Progenitor cell of endocrine pancreas (in vitro differentiated cells): ENCODE results near the gene NPL. TPM values are rescaled to one million over a fixed set of nuclear protein-coding genes. Genes with fewer than 3 reads are reported as not detected.

Experiments
- DNase-seq: peaks from one replicate; pipeline ENCODE4 v3.0.0; 2021; ENCODE audit warnings: low spot score; ENCODE audit not compliant: unreplicated experiment
- H3K27ac Mint-ChIP-seq: 2 replicates; pipeline ENCODE4 v1.8.0; 2021; ENCODE audit warnings: mild to moderate bottlenecking, moderate library complexity, mixed read lengths
- H3K27me3 Mint-ChIP-seq: 2 replicates; pipeline ENCODE4 v1.8.0; 2021; ENCODE audit warnings: mixed read lengths
- H3K36me3 Mint-ChIP-seq: 2 replicates; pipeline ENCODE4 v1.8.0; 2022; ENCODE audit warnings: mixed read lengths; ENCODE audit not compliant: insufficient read depth
- H3K4me1 Mint-ChIP-seq: 2 replicates; pipeline ENCODE4 v1.8.0; 2021; ENCODE audit warnings: low read depth, mixed read lengths
- H3K4me3 Mint-ChIP-seq: 2 replicates; pipeline ENCODE4 v1.8.0; 2021; ENCODE audit warnings: low read depth, mild to moderate bottlenecking, moderate library complexity, mixed read lengths
- H3K9me3 Mint-ChIP-seq: 2 replicates; pipeline ENCODE4 v1.8.0; 2021; ENCODE audit warnings: low read depth, mixed read lengths
- CTCF ChIP-seq: fragments of 200-600 bp; sonication (generic); IDR thresholded peaks from one replicate; pipeline ENCODE4 v1.5.0; 2021; ENCODE audit warnings: antibody characterized with exemption, mild to moderate bottlenecking; ENCODE audit not compliant: unreplicated experiment
- total RNA-seq: library from RNA; stranded (reverse); gene quantifications from 2 replicates; pipeline ENCODE4 v1.2.1, GENCODE V29; 2021

Gene NPL
- total RNA-seq, 1 donor from 2014 or later: 2.0 TPM

GRCh38 chr1:182762536-182762935, 27.0 kb upstream of the NPL start:
- DNase-seq: no peak
- no peak for TF ChIP-seq CTCF
- peaks cover 3% of the 10 kb centered on the region for H3K36me3 Mint-ChIP-seq
- peaks cover 6% of the 10 kb centered on the region for H3K9me3 Mint-ChIP-seq
- no peak overlapping the region for H3K4me3 Mint-ChIP-seq
- H3K27me3 Mint-ChIP-seq: peaks cover 6% of the 10 kb centered on the region
- H3K27ac Mint-ChIP-seq: no peak overlapping the region
- peaks cover 6% of the 10 kb centered on the region for H3K4me1 Mint-ChIP-seq

- Mint-ChIP-seq H3K27ac (no peak overlapping the region), H3K9me3 (peaks cover 6% of the 10 kb centered on the region), H3K27me3 (peaks cover 6% of the 10 kb centered on the region), H3K4me1 (peaks cover 6% of the 10 kb centered on the region), H3K36me3 (peaks cover 3% of the 10 kb centered on the region), H3K4me3 (no peak overlapping the region)
- no peak for DNase-seq
- no peak for TF ChIP-seq CTCF
Measured at GRCh38 chr1:182764029-182764727, 25.4 kb upstream of the NPL start.

- Mint-ChIP-seq H3K36me3 (peaks cover 3% of the 10 kb centered on the region), H3K27me3 (peaks cover 9% of the 10 kb centered on the region), H3K4me3 (no peak overlapping the region), H3K4me1 (peaks cover 6% of the 10 kb centered on the region), H3K9me3 (peaks cover 6% of the 10 kb centered on the region), H3K27ac (no peak overlapping the region)
- TF ChIP-seq CTCF: no peak
- no peak for DNase-seq
Measured at GRCh38 chr1:182765391-182765790, 24.2 kb upstream of the NPL start.

GRCh38 chr1:182766050-182766449, 23.5 kb upstream of the NPL start:
- no peak overlapping the region for H3K4me3 Mint-ChIP-seq
- H3K9me3 Mint-ChIP-seq: peaks cover 6% of the 10 kb centered on the region
- no peak for TF ChIP-seq CTCF
- peaks cover 3% of the 10 kb centered on the region for H3K36me3 Mint-ChIP-seq
- H3K27me3 Mint-ChIP-seq: peaks cover 9% of the 10 kb centered on the region
- H3K4me1 Mint-ChIP-seq: peaks cover 6% of the 10 kb centered on the region
- no peak overlapping the region for H3K27ac Mint-ChIP-seq
- no peak for DNase-seq

- H3K4me3 Mint-ChIP-seq: no peak overlapping the region
- no peak overlapping the region for H3K27ac Mint-ChIP-seq
- H3K4me1 Mint-ChIP-seq: peaks cover 6% of the 10 kb centered on the region
- no peaks in the 10 kb centered on the region for H3K9me3 Mint-ChIP-seq
- no peak for DNase-seq
- H3K27me3 Mint-ChIP-seq: peaks cover 11% of the 10 kb centered on the region
- no peak for TF ChIP-seq CTCF
- H3K36me3 Mint-ChIP-seq: no peaks in the 10 kb centered on the region
Measured at GRCh38 chr1:182766881-182767645, 22.5 kb upstream of the NPL start.
